HepG2 (cell line): ENCODE measurements around the gene USP8. TPM values are rescaled to one million over a fixed set of nuclear protein-coding genes. Genes with fewer than 3 reads are reported as not detected.
A peak's percentile ranks its signal among the peaks of the same experiment; 100 is the strongest.

Source experiments
- CEBPB ChIP-seq: IDR thresholded peaks from 2 replicates; pipeline ENCODE4 v1.6.1; 2011; ENCODE audit warnings: low read depth, low read length, improper control_type of control experiment, borderline replicate concordance
- DNMT1 ChIP-seq: sonication (generic); formaldehyde crosslinking; IDR thresholded peaks from 2 replicates; pipeline ENCODE4 v1.5.1; 2020; ENCODE audit warnings: mild to moderate bottlenecking, missing genetic modification reagents
- DRAP1 ChIP-seq: IDR thresholded peaks from 2 replicates; pipeline ENCODE4 v1.6.1; 2016; ENCODE audit warnings: missing genetic modification reagents, missing compliant biosample characterization
- EED ChIP-seq: sonication (generic); formaldehyde crosslinking; IDR thresholded peaks from 2 replicates; pipeline ENCODE4 v1.5.0; 2020; ENCODE audit warnings: mild to moderate bottlenecking, missing genetic modification reagents
- FOSL2 ChIP-seq: sonication (generic); formaldehyde crosslinking; IDR thresholded peaks from 2 replicates; pipeline ENCODE4 v1.4.0; 2020; ENCODE audit warnings: missing genetic modification reagents
- MIER3 ChIP-seq: IDR thresholded peaks from 2 replicates; pipeline ENCODE4 v1.6.1; 2016; ENCODE audit warnings: missing compliant biosample characterization, borderline replicate concordance
- MTF2 ChIP-seq: sonication (generic); formaldehyde crosslinking; IDR thresholded peaks from 2 replicates; pipeline ENCODE4 v1.5.0; 2020; ENCODE audit warnings: missing genetic modification reagents, borderline replicate concordance
- REST ChIP-seq, 2 experiments: IDR thresholded peaks; 2 replicates each; pipeline ENCODE4 v1.6.1; 2011 to 2012; ENCODE audit warnings: low read length in 2 of 2, borderline replicate concordance in 1 of 2, low read depth in 1 of 2, mild to moderate bottlenecking in 1 of 2, moderate library complexity in 1 of 2
- ZBTB10 ChIP-seq: sonication (generic); formaldehyde crosslinking; IDR thresholded peaks from 2 replicates; pipeline ENCODE4 v1.4.0; 2020; ENCODE audit warnings: missing genetic modification reagents, borderline replicate concordance
- ZNF747 ChIP-seq: sonication (generic); formaldehyde crosslinking; IDR thresholded peaks from 2 replicates; pipeline ENCODE4 v1.8.1; 2023; ENCODE audit warnings: missing genetic modification reagents, mild to moderate bottlenecking, borderline replicate concordance
- ZNF768 ChIP-seq: sonication (generic); formaldehyde crosslinking; IDR thresholded peaks from 2 replicates; pipeline ENCODE4 v1.4.0; 2020; ENCODE audit warnings: missing genetic modification reagents
- polyA plus RNA-seq, 8 experiments: library from polyadenylated mRNA; depleted of rRNA in 3 of 8; stranded (reverse) in 7 of 8; unstranded in 1 of 8; fragments of >200 nt; fragmentation: Illumina TruSeq in 4 of 8; extraction: Trizol in 4 of 8; gene quantifications; 2 replicates each; pipeline versions ENCODE4 v1.2.1 to v1.2.3, GENCODE V29; 2011 to 2016; ENCODE audit warnings: low read depth in 4 of 8, missing spikeins in 1 of 8, mixed read lengths in 1 of 8; ENCODE audit not compliant: insufficient read depth in 1 of 8
- total RNA-seq, 5 experiments: library from RNA; depleted of rRNA; stranded (reverse); fragments of >200 nt; fragmentation: Illumina TruSeq; extraction: Trizol; gene quantifications; 2 replicates each; pipeline ENCODE4 v1.2.3, GENCODE V29; 2016; ENCODE audit warnings: low read depth in 1 of 5
- TF ChIP-seq, protein P1 (sequence below): sonication (generic); formaldehyde crosslinking; IDR thresholded peaks from 2 replicates; pipeline ENCODE4 v1.9.0; 2021; ENCODE audit warnings: missing genetic modification reagents, borderline replicate concordance
- TF ChIP-seq, protein P2 (sequence below), 2 experiments: fragments of 450-650 bp in 1 of 2; sonication (generic) in 1 of 2; formaldehyde crosslinking; IDR thresholded peaks; 2 replicates each; pipeline versions ENCODE4 v1.5.0 to v1.8.0; 2020 to 2022; ENCODE audit warnings: mild to moderate bottlenecking in 1 of 2, missing genetic modification reagents in 1 of 2
- TF ChIP-seq, protein P3 (sequence below): sonication (generic); formaldehyde crosslinking; IDR thresholded peaks from 2 replicates; pipeline ENCODE4 v1.8.0; 2022; ENCODE audit warnings: mild to moderate bottlenecking, missing genetic modification reagents, borderline replicate concordance
- TF ChIP-seq, protein P4 (sequence below): sonication (generic); formaldehyde crosslinking; IDR thresholded peaks from 2 replicates; pipeline ENCODE4 v1.9.0; 2021; ENCODE audit warnings: missing genetic modification reagents, borderline replicate concordance

The USP8 gene
- total and polyA plus RNA-seq, 2 of the 13 experiments (the other 11 are each of a cell fraction or from before 2014, with no cell fraction given), result 36.4 to 50.7 TPM

- no peak for TF ChIP-seq ZBTB10
- TF ChIP-seq, protein P1, sequence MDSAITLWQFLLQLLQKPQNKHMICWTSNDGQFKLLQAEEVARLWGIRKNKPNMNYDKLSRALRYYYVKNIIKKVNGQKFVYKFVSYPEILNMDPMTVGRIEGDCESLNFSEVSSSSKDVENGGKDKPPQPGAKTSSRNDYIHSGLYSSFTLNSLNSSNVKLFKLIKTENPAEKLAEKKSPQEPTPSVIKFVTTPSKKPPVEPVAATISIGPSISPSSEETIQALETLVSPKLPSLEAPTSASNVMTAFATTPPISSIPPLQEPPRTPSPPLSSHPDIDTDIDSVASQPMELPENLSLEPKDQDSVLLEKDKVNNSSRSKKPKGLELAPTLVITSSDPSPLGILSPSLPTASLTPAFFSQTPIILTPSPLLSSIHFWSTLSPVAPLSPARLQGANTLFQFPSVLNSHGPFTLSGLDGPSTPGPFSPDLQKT (CRISPR knock-in tag), result no peak
- TF ChIP-seq, protein P2, sequence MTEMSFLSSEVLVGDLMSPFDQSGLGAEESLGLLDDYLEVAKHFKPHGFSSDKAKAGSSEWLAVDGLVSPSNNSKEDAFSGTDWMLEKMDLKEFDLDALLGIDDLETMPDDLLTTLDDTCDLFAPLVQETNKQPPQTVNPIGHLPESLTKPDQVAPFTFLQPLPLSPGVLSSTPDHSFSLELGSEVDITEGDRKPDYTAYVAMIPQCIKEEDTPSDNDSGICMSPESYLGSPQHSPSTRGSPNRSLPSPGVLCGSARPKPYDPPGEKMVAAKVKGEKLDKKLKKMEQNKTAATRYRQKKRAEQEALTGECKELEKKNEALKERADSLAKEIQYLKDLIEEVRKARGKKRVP (CRISPR knock-in tag; IDR thresholded peaks at IDR 0.05), result peak in 1 of 2 experiments; percentile 95; a peak in 2 of 4 replicates
- TF ChIP-seq MTF2 (CRISPR knock-in tag), result no peak
- 0 out of 2 replicates have a peak, but pooled peaks have one; percentile 30 for TF ChIP-seq FOSL2 (CRISPR knock-in tag)
- TF ChIP-seq EED (CRISPR knock-in tag), result no peak
- TF ChIP-seq DNMT1 (CRISPR knock-in tag), result no peak
- TF ChIP-seq DRAP1 (CRISPR knock-in tag), result no peak
- TF ChIP-seq, protein P3, sequence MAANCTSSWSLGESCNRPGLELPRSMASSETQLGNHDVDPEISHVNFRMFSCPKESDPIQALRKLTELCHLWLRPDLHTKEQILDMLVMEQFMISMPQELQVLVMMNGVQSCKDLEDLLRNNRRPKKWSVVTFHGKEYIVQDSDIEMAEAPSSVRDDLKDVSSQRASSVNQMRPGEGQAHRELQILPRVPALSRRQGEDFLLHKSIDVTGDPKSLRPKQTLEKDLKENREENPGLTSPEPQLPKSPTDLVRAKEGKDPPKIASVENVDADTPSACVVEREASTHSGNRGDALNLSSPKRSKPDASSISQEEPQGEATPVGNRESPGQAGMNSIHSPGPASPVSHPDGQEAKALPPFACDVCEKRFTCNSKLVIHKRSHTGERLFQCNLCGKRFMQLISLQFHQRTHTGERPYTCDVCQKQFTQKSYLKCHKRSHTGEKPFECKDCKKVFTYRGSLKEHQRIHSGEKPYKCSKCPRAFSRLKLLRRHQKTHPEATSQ, result no peak
- no peak for TF ChIP-seq MIER3 (CRISPR knock-in tag)
- no peak for TF ChIP-seq ZNF747 (CRISPR knock-in tag)
- no peak for TF ChIP-seq ZNF768
- no peak for TF ChIP-seq REST (IDR thresholded peaks at IDR 0.05; ENCODE audit: borderline replicate concordance in 1 of 2, low read depth in 1 of 2, low read length in 2 of 2)
- peak; percentile 55; the same call in 1 of the 2 replicates for TF ChIP-seq CEBPB
- TF ChIP-seq, protein P4, sequence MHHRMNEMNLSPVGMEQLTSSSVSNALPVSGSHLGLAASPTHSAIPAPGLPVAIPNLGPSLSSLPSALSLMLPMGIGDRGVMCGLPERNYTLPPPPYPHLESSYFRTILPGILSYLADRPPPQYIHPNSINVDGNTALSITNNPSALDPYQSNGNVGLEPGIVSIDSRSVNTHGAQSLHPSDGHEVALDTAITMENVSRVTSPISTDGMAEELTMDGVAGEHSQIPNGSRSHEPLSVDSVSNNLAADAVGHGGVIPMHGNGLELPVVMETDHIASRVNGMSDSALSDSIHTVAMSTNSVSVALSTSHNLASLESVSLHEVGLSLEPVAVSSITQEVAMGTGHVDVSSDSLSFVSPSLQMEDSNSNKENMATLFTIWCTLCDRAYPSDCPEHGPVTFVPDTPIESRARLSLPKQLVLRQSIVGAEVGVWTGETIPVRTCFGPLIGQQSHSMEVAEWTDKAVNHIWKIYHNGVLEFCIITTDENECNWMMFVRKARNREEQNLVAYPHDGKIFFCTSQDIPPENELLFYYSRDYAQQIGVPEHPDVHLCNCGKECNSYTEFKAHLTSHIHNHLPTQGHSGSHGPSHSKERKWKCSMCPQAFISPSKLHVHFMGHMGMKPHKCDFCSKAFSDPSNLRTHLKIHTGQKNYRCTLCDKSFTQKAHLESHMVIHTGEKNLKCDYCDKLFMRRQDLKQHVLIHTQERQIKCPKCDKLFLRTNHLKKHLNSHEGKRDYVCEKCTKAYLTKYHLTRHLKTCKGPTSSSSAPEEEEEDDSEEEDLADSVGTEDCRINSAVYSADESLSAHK (CRISPR knock-in tag), result no peak
These were observed 6.1 kb upstream of the USP8 start (continued) for GRCh38 chr15:50418041-50418583.
